Activated naive CD8-positive, alpha-beta T cell treated with anti-CD3 and anti-CD28 coated beads for 36 hours (primary cell): ENCODE data around the gene DNTT. TPM values are rescaled to one million over a fixed set of nuclear protein-coding genes. Genes with fewer than 3 reads are reported as not detected.
A peak's percentile ranks its signal among the peaks of the same experiment; 100 is the strongest.

Experiments used
- DNase-seq: peaks from one replicate; pipeline ENCODE4 v3.0.0; 2021
- H3K27ac Mint-ChIP-seq: one replicate; pipeline ENCODE4 v1.8.0; 2022; ENCODE audit warnings: mild to moderate bottlenecking, moderate library complexity, mixed read lengths
- H3K27me3 Mint-ChIP-seq: one replicate; pipeline ENCODE4 v1.8.0; 2022; ENCODE audit warnings: mild to moderate bottlenecking, mixed read lengths
- H3K36me3 Mint-ChIP-seq: one replicate; pipeline ENCODE4 v1.8.0; 2021; ENCODE audit warnings: mild to moderate bottlenecking, mixed read lengths
- H3K4me1 Mint-ChIP-seq: one replicate; pipeline ENCODE4 v1.8.0; 2021; ENCODE audit warnings: mixed read lengths
- H3K4me3 Mint-ChIP-seq: one replicate; pipeline ENCODE4 v1.8.0; 2022; ENCODE audit warnings: mild to moderate bottlenecking, moderate library complexity, mixed read lengths
- H3K9me3 Mint-ChIP-seq: one replicate; pipeline ENCODE4 v1.8.0; 2022; ENCODE audit warnings: mixed read lengths
- total RNA-seq, 2 experiments: library from RNA; stranded (reverse); gene quantifications; one replicate each; pipeline ENCODE4 v1.2.3, GENCODE V29; 2021

DNTT gene
- not detected for total RNA-seq

GRCh38 chr10:96304230-96304629 is at the start of gene DNTT:
DNTT (plus strand) TSS chr10:96304434; CDS start chr10:96304498, 64 bp downstream.
- Mint-ChIP-seq H3K27me3 (peaks cover 6% of the 10 kb centered on the region), H3K9me3 (peaks cover 3% of the 10 kb centered on the region), H3K4me1 (peaks cover 34% of the 10 kb centered on the region), H3K36me3 (peaks cover 5% of the 10 kb centered on the region), H3K27ac (no peak within 1 kb of the TSS), H3K4me3 (no peak within 1 kb of the TSS)
- DNase-seq, result no peak

- H3K4me3 Mint-ChIP-seq, result no peak overlapping the region
- no peaks in the 10 kb centered on the region for H3K9me3 Mint-ChIP-seq
- H3K4me1 Mint-ChIP-seq, result no peaks in the 10 kb centered on the region
- H3K27me3 Mint-ChIP-seq, result no peaks in the 10 kb centered on the region
- no peak for DNase-seq
- no peak overlapping the region for H3K27ac Mint-ChIP-seq
- H3K36me3 Mint-ChIP-seq, result no peaks in the 10 kb centered on the region
Measured at GRCh38 chr10:96254976-96255375, 49.3 kb upstream of the DNTT start.

GRCh38 chr10:96255549-96256333 is 48.5 kb upstream of the DNTT start:
- DNase-seq, result no peak
- Mint-ChIP-seq H3K27me3 (no peaks in the 10 kb centered on the region), H3K36me3 (no peaks in the 10 kb centered on the region), H3K4me1 (no peaks in the 10 kb centered on the region), H3K9me3 (no peaks in the 10 kb centered on the region), H3K4me3 (no peak overlapping the region), H3K27ac (no peak overlapping the region)

GRCh38 chr10:96257944-96258343 is 46.3 kb upstream of the DNTT start:
- DNase-seq, result no peak
- H3K27me3 Mint-ChIP-seq, result no peaks in the 10 kb centered on the region
- H3K9me3 Mint-ChIP-seq, result no peaks in the 10 kb centered on the region
- no peaks in the 10 kb centered on the region for H3K36me3 Mint-ChIP-seq
- no peaks in the 10 kb centered on the region for H3K4me1 Mint-ChIP-seq
- no peak overlapping the region for H3K27ac Mint-ChIP-seq
- H3K4me3 Mint-ChIP-seq, result no peak overlapping the region

- no peaks in the 10 kb centered on the region for H3K27me3 Mint-ChIP-seq
- no peaks in the 10 kb centered on the region for H3K9me3 Mint-ChIP-seq
- H3K27ac Mint-ChIP-seq, result no peak overlapping the region
- DNase-seq, result no peak
- H3K4me3 Mint-ChIP-seq, result no peak overlapping the region
- H3K36me3 Mint-ChIP-seq, result no peaks in the 10 kb centered on the region
- H3K4me1 Mint-ChIP-seq, result no peaks in the 10 kb centered on the region
Measured at GRCh38 chr10:96259150-96259549, 45.1 kb upstream of the DNTT start.

- no peak for DNase-seq
- Mint-ChIP-seq H3K27me3 (no peaks in the 10 kb centered on the region), H3K4me3 (no peak overlapping the region), H3K27ac (no peak overlapping the region), H3K36me3 (no peaks in the 10 kb centered on the region), H3K9me3 (no peaks in the 10 kb centered on the region), H3K4me1 (no peaks in the 10 kb centered on the region)
Measured at GRCh38 chr10:96260014-96260413, 44.2 kb upstream of the DNTT start.

GRCh38 chr10:96261132-96261531 is 43.1 kb upstream of the DNTT start:
- no peaks in the 10 kb centered on the region for H3K9me3 Mint-ChIP-seq
- H3K27me3 Mint-ChIP-seq, result no peaks in the 10 kb centered on the region
- DNase-seq, result no peak
- no peak overlapping the region for H3K27ac Mint-ChIP-seq
- no peak overlapping the region for H3K4me3 Mint-ChIP-seq
- no peaks in the 10 kb centered on the region for H3K4me1 Mint-ChIP-seq
- no peaks in the 10 kb centered on the region for H3K36me3 Mint-ChIP-seq

GRCh38 chr10:96261930-96262329 is 42.3 kb upstream of the DNTT start:
- H3K4me1 Mint-ChIP-seq, result no peaks in the 10 kb centered on the region
- no peaks in the 10 kb centered on the region for H3K27me3 Mint-ChIP-seq
- no peaks in the 10 kb centered on the region for H3K36me3 Mint-ChIP-seq
- H3K9me3 Mint-ChIP-seq, result no peaks in the 10 kb centered on the region
- H3K27ac Mint-ChIP-seq, result no peak overlapping the region
- no peak for DNase-seq
- H3K4me3 Mint-ChIP-seq, result no peak overlapping the region

- no peak overlapping the region for H3K4me3 Mint-ChIP-seq
- H3K27me3 Mint-ChIP-seq, result no peaks in the 10 kb centered on the region
- H3K36me3 Mint-ChIP-seq, result no peaks in the 10 kb centered on the region
Measured at GRCh38 chr10:96263176-96263575, 41.1 kb upstream of the DNTT start.

GRCh38 chr10:96263669-96264068 is 40.6 kb upstream of the DNTT start:
- Mint-ChIP-seq H3K4me1 (peaks cover 6% of the 10 kb centered on the region), H3K27me3 (peaks cover 2% of the 10 kb centered on the region), H3K27ac (no peak overlapping the region), H3K4me3 (no peak overlapping the region), H3K9me3 (no peaks in the 10 kb centered on the region), H3K36me3 (no peaks in the 10 kb centered on the region)
- DNase-seq, result no peak

More at GRCh38 chr10:96263176-96263575, 41.1 kb upstream of the DNTT start:
- no peak for DNase-seq
- Mint-ChIP-seq H3K4me1 (peaks cover 6% of the 10 kb centered on the region), H3K27ac (no peak overlapping the region), H3K9me3 (no peaks in the 10 kb centered on the region)

- no peaks in the 10 kb centered on the region for H3K9me3 Mint-ChIP-seq
- H3K36me3 Mint-ChIP-seq, result no peaks in the 10 kb centered on the region
- no peak overlapping the region for H3K27ac Mint-ChIP-seq
- no peak overlapping the region for H3K4me3 Mint-ChIP-seq
- H3K4me1 Mint-ChIP-seq, result peaks cover 6% of the 10 kb centered on the region
- DNase-seq, result no peak
- H3K27me3 Mint-ChIP-seq, result peaks cover 3% of the 10 kb centered on the region
Measured at GRCh38 chr10:96264938-96265337, 39.3 kb upstream of the DNTT start.

GRCh38 chr10:96266118-96266770 is 38.0 kb upstream of the DNTT start:
- H3K9me3 Mint-ChIP-seq, result no peaks in the 10 kb centered on the region
- H3K4me3 Mint-ChIP-seq, result no peak overlapping the region
- H3K36me3 Mint-ChIP-seq, result no peaks in the 10 kb centered on the region
- no peak overlapping the region for H3K27ac Mint-ChIP-seq
- DNase-seq, result no peak
- peaks cover 6% of the 10 kb centered on the region for H3K4me1 Mint-ChIP-seq
- peaks cover 3% of the 10 kb centered on the region for H3K27me3 Mint-ChIP-seq

- H3K27me3 Mint-ChIP-seq, result peaks cover 3% of the 10 kb centered on the region
- peaks cover 6% of the 10 kb centered on the region for H3K4me1 Mint-ChIP-seq
- no peak overlapping the region for H3K27ac Mint-ChIP-seq
- H3K9me3 Mint-ChIP-seq, result no peaks in the 10 kb centered on the region
- H3K4me3 Mint-ChIP-seq, result no peak overlapping the region
- DNase-seq, result no peak
- no peaks in the 10 kb centered on the region for H3K36me3 Mint-ChIP-seq
Measured at GRCh38 chr10:96267234-96267705, 37.0 kb upstream of the DNTT start.

GRCh38 chr10:96268341-96268909 is 35.8 kb upstream of the DNTT start:
- Mint-ChIP-seq H3K4me1 (peaks cover 6% of the 10 kb centered on the region), H3K4me3 (peak overlapping the region; percentile 27), H3K27me3 (peaks cover 3% of the 10 kb centered on the region), H3K36me3 (no peaks in the 10 kb centered on the region), H3K9me3 (no peaks in the 10 kb centered on the region), H3K27ac (no peak overlapping the region)
- DNase-seq, result no peak

GRCh38 chr10:96269438-96270300 is 34.6 kb upstream of the DNTT start:
- H3K27ac Mint-ChIP-seq, result no peak overlapping the region
- no peak for DNase-seq
- no peaks in the 10 kb centered on the region for H3K36me3 Mint-ChIP-seq
- peaks cover 6% of the 10 kb centered on the region for H3K4me1 Mint-ChIP-seq
- H3K4me3 Mint-ChIP-seq, result peak overlapping the region; percentile 51
- H3K9me3 Mint-ChIP-seq, result no peaks in the 10 kb centered on the region
- peaks cover 3% of the 10 kb centered on the region for H3K27me3 Mint-ChIP-seq
